HG02763 (cell line): ENCODE results near the gene CEP85L.
A peak's percentile ranks its signal among the peaks of the same experiment; 100 is the strongest.

Experiments used
- ATAC-seq: cut with Tn5 transposase; IDR thresholded peaks from one replicate; pipeline ENCODE4 v1.9.1; 2021; ENCODE audit warnings: mild to moderate bottlenecking, moderate library complexity; ENCODE audit not compliant: unreplicated experiment

CEP85L gene

GRCh38 chr6:118625833-118626232 lies 25.6 kb downstream of the CEP85L start:
- ATAC-seq, result no peak

DNA sequence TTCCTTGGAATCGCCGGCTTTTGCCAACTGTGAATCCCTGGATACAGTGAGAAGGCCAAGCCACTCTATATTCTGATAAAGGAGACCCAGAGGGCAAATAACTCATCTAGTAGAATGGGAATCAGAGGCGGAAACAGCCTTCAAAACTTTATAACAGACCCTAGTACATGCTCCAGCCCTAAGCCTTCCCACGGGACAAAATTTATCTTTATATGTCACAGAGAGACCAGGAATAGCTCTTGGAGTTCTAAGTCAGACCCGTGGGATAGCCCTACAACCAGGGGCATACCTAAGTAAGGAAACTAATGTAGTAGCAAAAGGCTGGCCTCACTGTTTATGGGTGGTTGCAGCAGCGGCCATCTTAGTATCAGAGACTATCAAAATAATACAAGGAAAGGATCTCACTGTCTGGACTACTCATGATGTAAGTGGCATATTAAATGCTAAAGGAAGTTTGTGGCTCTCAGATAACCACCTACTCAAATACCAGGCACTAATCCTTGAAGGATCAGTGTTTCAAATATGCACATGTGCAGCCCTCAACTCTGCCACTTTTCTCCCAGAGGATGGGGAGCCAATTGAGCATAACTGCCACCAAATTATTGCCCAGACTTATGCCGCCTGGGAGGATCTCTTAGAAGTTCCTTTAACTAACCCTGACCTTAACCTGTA lies 29.5 kb downstream of the CEP85L start:
- no peak for ATAC-seq

- ATAC-seq, result no peak
Measured at GRCh38 chr6:118620202-118620601, 31.2 kb downstream of the CEP85L start.

GRCh38 chr6:118618676-118619377 lies 32.6 kb downstream of the CEP85L start:
- peak; percentile 87 for ATAC-seq

- no peak for ATAC-seq
Measured at GRCh38 chr6:118617417-118617816, 34.0 kb downstream of the CEP85L start.

DNA sequence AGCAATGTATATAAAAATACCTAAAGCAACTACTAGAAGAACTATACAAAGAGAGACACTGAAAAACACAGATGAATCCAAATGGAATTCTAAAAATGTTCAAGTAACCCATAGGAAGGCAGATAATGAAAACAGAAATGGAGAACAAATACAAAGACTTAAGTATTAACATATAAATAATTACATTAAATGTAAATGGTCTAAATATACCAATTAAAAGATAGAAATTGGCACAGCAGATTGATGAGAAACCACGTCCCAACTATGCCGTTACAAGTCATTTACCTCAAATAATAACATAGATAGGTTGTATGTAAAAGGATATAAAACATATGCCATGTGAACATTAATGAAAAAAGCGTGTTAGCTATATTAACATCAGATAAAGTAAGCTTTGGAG lies 40.1 kb downstream of the CEP85L start:
- no peak for ATAC-seq

GRCh38 chr6:118606858-118607257 lies 44.5 kb downstream of the CEP85L start:
- ATAC-seq, result no peak

DNA sequence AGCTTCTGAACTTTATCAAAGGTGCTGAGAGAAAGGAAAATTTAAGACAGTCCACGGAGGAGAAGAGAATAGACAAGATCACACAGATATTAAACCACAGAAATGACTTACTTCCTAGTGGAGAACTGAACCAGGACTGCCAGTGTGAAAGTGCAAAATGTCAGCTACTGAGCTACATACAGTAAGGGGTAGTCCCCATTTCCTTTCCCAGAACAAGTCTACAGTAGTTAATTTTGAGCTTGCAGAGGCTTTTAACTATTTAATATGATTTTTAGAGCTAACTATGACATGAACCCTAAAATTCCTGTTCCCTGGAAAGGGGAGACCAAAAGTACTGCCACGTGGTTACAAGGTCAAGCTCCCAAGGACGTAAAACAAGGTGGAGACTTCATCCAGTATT lies 45.1 kb downstream of the CEP85L start:
- ATAC-seq, result no peak

DNA sequence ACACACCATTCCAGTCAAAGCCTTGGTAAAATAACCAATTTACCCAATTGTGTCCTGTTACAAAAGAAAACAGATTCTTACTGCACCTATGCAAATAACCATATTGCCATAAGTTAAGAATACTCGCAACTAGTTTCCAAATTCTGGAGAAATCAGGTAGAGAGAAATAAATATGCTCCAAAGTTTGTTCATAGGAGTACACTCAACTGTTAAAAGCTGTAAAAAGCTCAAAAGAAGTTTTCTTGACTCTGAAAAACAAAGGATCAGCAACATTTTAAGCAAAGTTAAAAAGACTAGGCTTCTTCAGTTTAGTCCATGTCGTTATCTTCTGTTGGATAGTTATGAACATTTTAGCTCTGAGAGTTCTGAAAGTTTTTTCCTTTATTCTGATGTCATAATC lies 48.0 kb downstream of the CEP85L start:
- no peak for ATAC-seq

DNA sequence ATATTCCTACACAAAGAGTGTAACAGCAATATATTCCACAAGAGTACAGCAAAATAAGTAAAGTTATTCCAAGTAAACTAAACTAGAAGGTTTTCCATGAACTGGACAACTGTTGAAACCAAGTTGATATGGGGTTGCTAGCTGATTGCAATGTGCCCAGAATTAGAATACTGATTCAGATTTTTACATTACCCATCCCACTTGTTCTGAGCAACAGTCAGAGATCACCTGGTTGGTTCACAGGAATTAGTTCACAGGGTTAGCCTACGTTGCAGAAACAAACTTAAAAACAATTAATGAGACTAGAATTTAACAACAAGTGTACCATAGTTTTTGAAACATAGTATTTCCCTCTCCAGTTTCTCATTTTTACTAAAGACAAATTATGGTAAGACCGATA lies 49.1 kb downstream of the CEP85L start:
- no peak for ATAC-seq

DNA sequence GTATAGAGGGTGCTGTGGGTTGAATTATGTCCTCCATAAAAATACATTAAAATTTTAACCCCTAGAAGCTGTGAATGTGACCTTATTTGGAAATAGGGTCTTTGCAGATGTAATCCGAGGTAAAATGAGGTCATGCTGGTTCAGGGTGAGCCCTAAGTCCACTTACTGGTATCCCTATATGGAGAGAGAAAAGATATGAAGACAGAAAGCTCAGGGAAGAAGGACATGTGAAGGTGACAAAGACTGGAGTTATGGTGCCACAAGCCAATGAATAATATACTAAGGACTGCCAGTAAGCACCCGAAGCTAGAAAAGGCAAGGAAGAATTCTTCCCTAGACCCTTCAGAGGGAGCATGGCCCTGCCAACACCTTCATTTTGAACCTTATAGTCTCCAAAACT lies 53.1 kb downstream of the CEP85L start:
- no peak for ATAC-seq

- ATAC-seq, result no peak
Measured at GRCh38 chr6:118597636-118598035, 53.8 kb downstream of the CEP85L start.

GRCh38 chr6:118596774-118597320 lies 54.5 kb downstream of the CEP85L start:
- no peak for ATAC-seq

DNA sequence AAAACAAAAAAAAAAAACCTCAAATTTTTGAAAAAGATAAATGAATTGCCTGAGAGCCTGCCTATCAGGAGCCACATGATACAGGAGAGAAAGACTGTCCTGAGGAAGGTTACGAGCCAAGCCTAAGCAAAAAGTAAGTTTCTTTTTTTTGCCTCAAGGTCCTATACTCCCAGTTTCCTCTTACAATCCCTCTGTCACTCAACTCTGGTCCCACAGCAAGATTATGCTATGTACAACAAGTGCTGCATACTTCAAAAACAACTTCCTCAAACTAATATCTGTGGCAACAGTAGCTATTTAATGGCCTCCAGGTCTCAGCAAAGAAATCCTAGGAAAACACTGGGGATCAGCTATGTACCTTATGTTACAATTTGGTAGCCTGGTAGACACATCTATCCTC lies 56.5 kb downstream of the CEP85L start:
- ATAC-seq, result no peak

DNA sequence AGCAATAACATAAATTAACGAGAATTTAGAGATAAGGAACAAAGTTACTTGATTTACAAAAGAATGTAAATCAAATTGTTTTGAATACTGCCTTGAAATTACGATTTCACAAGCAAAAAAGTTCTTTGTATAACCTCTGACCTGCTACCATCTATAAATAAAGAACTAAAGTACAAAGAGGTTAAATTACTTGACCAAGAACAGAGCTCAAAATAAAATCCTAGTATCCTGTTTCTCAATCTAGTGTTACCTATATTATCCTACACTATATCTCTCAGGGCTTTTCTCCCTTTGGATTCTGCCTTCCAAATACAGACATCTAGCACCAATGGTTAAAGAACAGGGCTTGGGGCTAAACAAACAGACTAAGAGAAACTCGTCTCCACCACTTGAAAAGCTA lies 59.5 kb downstream of the CEP85L start:
- no peak for ATAC-seq

DNA sequence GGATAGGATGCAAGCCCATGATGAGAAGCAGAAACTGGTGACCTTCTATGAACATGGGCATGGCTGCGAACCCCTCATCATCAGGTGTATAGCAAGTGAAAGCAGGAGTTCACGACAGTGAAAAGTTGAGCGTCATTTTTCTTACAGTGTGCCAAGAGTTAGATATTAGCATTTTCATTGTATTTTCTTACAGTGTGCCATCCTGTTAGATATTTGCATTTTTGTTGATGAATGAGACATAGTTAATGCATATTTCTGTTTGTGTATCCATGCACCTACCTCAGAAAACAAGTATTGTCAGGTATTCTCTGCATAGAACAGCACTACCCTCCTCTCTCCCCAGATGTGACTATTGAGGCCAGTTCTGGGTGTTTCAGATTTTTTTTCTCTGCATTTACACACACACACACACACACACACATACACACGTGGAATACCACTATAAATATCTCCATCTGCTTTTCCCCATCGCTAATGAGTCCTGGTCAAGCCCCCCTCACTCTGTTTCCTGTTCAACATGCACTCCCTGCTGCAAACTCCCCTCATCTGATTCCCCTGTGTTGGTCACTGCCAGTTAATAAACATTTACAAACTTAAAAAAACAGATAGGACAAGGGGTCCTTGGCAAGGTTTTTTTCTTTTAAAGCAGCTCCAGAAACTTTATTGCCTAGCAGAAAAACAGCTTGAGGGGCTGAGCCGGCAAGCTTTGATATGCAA lies 61.6 kb downstream of the CEP85L start:
- no peak for ATAC-seq

DNA sequence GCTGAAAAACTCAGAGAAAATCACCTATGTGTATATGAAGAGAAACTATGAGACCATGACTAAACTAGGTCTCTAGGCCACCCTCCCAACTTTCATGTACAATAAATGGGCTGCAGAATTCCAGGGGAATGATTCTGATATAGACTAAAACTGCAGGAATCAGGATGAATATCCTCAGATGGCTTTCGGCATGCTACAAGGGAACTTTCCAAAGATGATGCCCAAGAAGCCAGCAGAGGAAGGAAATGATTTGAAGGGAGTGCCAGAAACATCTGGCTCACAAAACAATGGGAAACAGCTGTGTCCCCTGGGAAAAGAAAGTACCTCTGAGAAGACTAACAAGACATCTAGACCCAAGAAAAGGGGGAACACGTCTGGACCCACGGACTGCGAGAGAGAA lies 62.2 kb downstream of the CEP85L start:
- ATAC-seq, result no peak

- ATAC-seq, result no peak
Measured at GRCh38 chr6:118588626-118589025, 62.8 kb downstream of the CEP85L start.

DNA sequence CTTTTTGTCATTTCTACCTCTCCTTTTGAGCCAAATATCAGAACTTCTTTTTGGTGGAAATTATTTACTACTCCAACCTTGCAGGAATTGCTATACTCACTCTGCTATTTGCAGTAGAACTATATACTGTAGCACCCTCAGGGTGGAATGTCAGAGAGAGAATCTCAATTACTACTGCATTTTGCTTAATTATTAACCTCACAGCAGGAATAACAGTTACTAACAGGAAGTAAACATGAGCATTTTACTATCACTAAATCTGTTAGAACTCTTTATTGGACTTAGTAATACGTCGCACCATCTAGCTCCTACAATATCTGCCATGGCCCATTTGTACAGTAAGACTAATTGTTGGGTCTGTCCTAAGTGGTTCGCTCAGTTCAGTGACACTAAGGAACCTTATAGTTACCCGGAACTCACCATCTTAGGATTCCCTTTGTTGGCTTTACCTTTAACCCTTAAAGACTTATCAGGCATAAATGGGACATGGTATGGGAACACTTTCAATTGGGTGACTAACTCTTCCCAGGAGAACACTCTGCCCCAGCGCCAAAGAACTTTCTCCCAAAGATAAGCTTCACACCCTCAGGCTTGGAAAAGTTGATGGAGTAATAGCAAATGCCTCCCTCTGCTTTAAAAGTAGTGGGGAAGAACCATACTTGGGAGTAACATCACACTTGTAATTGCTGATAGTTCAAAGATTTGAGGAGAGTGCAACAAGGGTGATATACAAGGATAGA lies 64.5 kb downstream of the CEP85L start:
- ATAC-seq, result no peak

DNA sequence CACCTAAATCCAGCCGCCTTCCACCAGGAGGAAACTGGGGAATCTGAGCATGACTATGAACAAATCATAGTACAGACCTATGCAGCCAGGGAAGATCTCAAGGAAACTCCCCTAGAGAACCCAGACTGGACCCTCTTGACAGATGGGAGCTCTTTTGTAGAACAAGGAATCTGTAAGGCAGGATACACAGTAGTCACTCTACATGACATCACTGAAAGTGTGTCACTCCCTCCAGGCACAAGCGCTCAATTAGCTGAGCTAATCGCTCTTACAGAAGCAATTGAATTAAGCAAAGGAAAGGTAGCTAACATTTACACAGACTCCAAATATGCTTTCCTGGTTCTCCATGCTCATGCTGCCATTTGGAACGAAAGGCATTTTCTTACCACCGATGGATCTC lies 66.5 kb downstream of the CEP85L start:
- ATAC-seq, result no peak

- ATAC-seq, result no peak
Measured at GRCh38 chr6:118581489-118581959, 69.9 kb downstream of the CEP85L start.
